Cardiac muscle cell (in vitro differentiated cells and primary cell): ENCODE results near the gene CFAP157. TPM values are rescaled to one million over a fixed set of nuclear protein-coding genes. Genes with fewer than 3 reads are reported as not detected.
A peak's percentile ranks its signal among the peaks of the same experiment; 100 is the strongest.
"Not testable (repeated sequence)": the region's sequence is repeated elsewhere in the genome, so short reads cannot be mapped to it uniquely, and the experiment has no call there.

Experiments
- DNase-seq, 2 donors: peaks; one replicate each; pipeline versions ENCODE4 v3.0.0 to v3.0.0-alpha.2; 2010 to 2017; ENCODE audit warnings: low read depth in 1 of 2, low spot score in 1 of 2
- H3K27ac ChIP-seq: fragments of 200-600 bp; sonication (generic); 2 replicates; pipeline ENCODE4 v1.5.1; 2016
- H3K27me3 ChIP-seq: fragments of 200-600 bp; sonication (generic); 2 replicates; pipeline ENCODE4 v1.6.0; 2016; ENCODE audit warnings: control low read depth
- H3K36me3 ChIP-seq: fragments of 200-600 bp; sonication (generic); 2 replicates; pipeline ENCODE4 v1.5.1; 2016; ENCODE audit warnings: control low read depth
- H3K4me1 ChIP-seq: fragments of 200-600 bp; sonication (generic); 2 replicates; pipeline ENCODE4 v1.8.1; 2017; ENCODE audit warnings: low read depth, mild to moderate bottlenecking, mixed run types
- H3K4me3 ChIP-seq: fragments of 200-600 bp; sonication (generic); 2 replicates; pipeline ENCODE4 v1.5.1; 2016; ENCODE audit warnings: mild to moderate bottlenecking
- H3K9me3 ChIP-seq: fragments of 200-600 bp; sonication (generic); 2 replicates; pipeline ENCODE4 v1.5.1; 2017; ENCODE audit warnings: low read depth, mild to moderate bottlenecking, control low read depth
- polyA plus RNA-seq: library from polyadenylated mRNA; unstranded; fragments of >200 nt; fragmentation: Nextera tagmentation; extraction: Ambion mirVana; gene quantifications from 2 replicates; pipeline ENCODE4 v1.2.1, GENCODE V29; 2016
- total RNA-seq: library from RNA; depleted of rRNA; stranded (reverse); fragments of >200 nt; gene quantifications from 2 replicates; pipeline ENCODE4 v1.2.3, GENCODE V29; 2016
- TF ChIP-seq, protein P1 (sequence below): IDR thresholded peaks from 2 replicates; pipeline ENCODE4 v1.5.1; 2012; ENCODE audit warnings: low read depth, mild to moderate bottlenecking, low read length

CFAP157 gene
- total and polyA plus RNA-seq, 2 experiments from 2014 or later = 0.76 to 0.86 TPM

DNA sequence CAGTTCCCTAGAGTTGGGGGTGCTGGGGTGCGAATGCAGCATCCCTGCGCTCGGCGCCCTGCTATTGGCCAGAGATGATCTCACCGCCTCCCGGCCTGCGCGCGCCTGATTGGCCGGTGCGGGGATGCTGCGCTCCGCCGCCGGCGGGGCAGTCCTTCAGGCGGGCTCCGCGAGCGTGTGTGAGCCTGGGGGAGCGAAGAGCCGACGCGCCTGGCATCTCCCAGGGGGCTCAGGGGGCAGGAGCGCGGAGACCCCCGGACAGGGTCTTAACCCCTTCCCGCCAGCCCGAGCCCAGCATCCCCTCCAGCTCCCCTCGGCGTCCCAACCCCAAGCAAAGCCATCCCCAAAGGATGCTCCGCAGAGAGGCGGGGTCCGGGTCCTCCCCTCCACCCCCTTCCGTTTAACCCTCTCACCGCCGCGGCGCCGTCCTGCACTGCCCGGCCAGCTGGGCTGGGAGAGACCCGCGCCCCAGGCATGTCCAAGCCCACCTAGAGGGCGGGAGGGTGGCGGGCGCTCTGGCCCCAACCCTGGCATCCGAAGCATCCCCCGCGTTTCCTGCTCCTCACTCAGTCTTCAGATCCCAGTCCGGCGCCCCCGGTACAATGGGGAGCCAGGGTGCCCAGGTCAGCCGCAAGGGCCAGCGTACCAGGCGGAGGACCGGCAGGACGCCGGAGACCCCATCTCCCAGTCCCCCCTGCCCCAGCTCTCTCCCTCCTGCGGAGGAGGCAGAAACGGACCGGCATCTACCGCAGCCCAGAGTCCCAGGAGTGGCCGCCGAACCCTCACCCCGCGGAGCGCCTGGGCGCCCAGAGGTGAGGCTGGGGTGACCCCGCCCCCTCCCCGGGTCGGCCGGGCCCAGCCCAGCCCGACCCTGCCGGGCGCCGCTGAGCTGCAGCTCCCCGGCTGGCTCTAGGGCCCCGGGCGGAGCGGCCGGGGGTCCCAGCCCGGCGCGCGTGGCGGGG, 47.6 kb downstream of the CFAP157 start:
- peak in 1 of 2 donors; percentile 49 for DNase-seq
- H3K4me3 ChIP-seq = peak overlapping the region; percentile 18
- TF ChIP-seq, protein P1, sequence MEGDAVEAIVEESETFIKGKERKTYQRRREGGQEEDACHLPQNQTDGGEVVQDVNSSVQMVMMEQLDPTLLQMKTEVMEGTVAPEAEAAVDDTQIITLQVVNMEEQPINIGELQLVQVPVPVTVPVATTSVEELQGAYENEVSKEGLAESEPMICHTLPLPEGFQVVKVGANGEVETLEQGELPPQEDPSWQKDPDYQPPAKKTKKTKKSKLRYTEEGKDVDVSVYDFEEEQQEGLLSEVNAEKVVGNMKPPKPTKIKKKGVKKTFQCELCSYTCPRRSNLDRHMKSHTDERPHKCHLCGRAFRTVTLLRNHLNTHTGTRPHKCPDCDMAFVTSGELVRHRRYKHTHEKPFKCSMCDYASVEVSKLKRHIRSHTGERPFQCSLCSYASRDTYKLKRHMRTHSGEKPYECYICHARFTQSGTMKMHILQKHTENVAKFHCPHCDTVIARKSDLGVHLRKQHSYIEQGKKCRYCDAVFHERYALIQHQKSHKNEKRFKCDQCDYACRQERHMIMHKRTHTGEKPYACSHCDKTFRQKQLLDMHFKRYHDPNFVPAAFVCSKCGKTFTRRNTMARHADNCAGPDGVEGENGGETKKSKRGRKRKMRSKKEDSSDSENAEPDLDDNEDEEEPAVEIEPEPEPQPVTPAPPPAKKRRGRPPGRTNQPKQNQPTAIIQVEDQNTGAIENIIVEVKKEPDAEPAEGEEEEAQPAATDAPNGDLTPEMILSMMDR = no peak
- H3K36me3 ChIP-seq = no peaks in the 10 kb centered on the region
- no peaks in the 10 kb centered on the region for H3K9me3 ChIP-seq
- no peak overlapping the region for H3K27ac ChIP-seq
- H3K27me3 ChIP-seq = peaks cover 58% of the 10 kb centered on the region
- H3K4me1 ChIP-seq = no peaks in the 10 kb centered on the region

DNA sequence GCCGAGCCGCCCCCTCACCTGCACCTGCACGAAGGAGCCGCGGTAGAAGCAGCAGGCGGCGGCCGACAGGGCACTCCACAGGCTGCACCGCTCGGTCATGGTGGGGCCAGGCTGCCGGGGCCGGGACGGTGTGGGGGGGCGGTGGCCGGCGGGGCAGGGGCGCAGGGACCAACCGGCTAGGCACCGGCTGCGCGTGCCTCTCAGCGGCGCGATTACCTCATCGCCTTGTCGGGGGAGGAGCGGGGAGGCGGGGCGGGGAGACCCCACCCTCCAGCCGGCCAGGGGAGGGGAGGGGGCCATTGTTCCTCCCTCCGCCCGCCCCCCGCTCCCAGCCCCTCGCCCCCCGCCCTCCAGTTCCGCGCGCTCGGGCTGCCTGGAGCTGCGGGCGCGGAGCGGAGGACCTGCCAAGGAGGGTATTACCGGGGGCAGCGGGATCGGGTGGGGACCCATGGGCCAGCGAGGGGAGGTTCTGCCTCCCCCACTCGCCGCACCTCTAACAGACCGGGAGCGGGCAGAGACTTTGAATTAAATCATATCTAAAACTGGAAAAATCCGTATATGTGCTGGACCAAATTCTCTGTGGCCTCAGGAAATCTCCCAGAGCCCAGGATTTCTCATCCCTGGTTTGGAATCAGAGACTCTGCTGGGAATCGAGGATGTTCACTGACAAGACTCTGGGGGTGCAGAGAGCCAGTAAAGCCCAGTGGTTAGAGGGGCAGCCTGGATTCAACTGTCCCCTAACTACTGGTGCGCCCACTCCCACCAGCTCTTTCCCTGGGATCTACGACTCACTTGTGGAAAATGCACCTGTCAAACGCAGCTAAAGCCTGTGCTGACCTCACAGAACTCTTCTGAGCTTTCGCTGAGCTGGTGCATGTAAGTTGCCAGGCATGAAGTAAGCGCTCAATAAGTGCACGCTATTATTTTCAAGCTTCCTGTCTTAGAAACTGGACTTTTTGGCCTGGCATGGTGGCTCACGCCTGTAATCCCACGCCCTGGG, 48.6 kb downstream of the CFAP157 start:
- TF ChIP-seq, protein P1 = no peak
- peak in 1 of 2 donors; percentile 52 for DNase-seq
- no peaks in the 10 kb centered on the region for H3K9me3 ChIP-seq
- peak overlapping the region; percentile 18 for H3K4me3 ChIP-seq
- H3K27me3 ChIP-seq = peaks cover 58% of the 10 kb centered on the region
- H3K27ac ChIP-seq = no peak overlapping the region
- H3K36me3 ChIP-seq = no peaks in the 10 kb centered on the region
- H3K4me1 ChIP-seq = no peaks in the 10 kb centered on the region

DNA sequence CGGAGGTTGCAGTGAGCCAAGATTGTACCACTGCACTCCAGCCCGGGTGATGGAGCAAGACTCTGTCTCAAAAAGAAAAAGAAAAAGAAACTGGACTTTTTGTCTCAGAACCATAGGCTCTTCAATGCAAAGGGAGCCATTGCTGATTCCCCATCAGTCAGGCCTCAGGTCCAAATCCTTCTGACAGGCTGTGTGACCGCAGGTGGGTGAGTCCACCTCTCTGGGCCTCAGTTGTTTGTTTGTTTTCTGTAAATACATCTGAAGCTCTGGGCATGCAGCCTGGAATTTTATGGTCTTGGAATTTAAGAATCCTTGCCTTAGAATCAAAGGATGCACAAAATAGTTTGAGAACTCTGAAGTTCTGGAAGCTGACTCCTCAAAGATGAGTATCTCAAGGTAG, 49.4 kb downstream of the CFAP157 start:
- Histone ChIP-seq H3K36me3 (no peaks in the 10 kb centered on the region), H3K27me3 (peaks cover 58% of the 10 kb centered on the region), H3K9me3 (no peaks in the 10 kb centered on the region), H3K27ac (no peak overlapping the region), H3K4me3 (no peak overlapping the region), H3K4me1 (no peaks in the 10 kb centered on the region)
- TF ChIP-seq, protein P1 = no peak
- DNase-seq = no peak

DNA sequence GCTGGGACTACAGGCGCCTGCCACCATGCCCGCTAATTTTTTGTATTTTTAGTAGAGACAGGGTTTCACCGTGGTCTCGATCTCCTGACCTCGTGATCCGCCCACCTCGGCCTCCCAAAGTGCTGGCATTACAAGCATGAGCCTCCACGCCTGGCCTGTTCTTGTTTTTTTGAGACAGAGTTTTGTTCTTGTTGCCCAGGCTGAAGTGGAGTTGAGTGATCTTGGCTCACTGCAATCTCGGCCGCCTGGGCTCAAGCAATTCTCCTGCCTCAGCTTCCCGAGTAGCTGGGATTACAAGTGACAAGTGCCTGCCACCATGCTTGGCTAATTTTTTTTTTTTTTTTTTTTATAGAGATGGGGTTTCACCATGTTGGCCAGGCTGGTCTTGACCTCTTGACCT, 50.0 kb downstream of the CFAP157 start:
- not testable (repeated sequence) for H3K4me1 ChIP-seq, DNase-seq

DNA sequence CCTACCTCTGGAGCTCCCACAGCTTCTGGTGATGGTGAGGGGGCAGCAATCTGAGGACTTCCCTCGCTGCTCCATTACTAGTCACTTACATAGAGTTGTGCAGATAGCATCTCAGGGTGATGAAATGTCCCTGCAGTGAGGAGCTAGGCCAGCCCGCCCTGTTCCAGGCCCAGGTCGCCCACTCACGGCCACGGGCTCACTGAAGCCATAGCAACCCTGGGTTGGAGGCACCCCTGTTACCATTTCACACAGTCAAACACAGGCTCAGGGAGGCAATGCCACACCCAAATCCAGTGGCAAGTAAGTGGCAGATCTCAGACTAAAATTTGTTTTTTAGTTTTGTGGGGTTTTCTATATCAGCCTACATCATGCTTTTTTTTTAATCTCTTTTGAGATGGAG, 52.1 kb downstream of the CFAP157 start:
- Histone ChIP-seq H3K27ac (no peak overlapping the region), H3K27me3 (peaks cover 34% of the 10 kb centered on the region), H3K9me3 (no peaks in the 10 kb centered on the region), H3K4me3 (no peak overlapping the region), H3K36me3 (no peaks in the 10 kb centered on the region), H3K4me1 (no peaks in the 10 kb centered on the region)
- TF ChIP-seq, protein P1 = no peak
- no peak for DNase-seq

More for the DNA sequence above, 50.0 kb downstream of the CFAP157 start:
- H3K27me3 ChIP-seq = peaks cover 55% of the 10 kb centered on the region
- H3K4me3 ChIP-seq, H3K9me3 ChIP-seq, H3K36me3 ChIP-seq, H3K27ac ChIP-seq: not testable (repeated sequence)
